Brain microvascular endothelial cell (primary cell): Measurements from ENCODE around the gene GTF2IRD1.
"Not testable (repeated sequence)": the region's sequence is repeated elsewhere in the genome, so short reads cannot be mapped to it uniquely, and the experiment has no call there.

ENCODE experiments used
- DNase-seq: peaks from one replicate; pipeline ENCODE4 v3.0.0-alpha.2; 2020
- H3K27ac ChIP-seq: fragments of 250-450 bp; sonication (Bioruptor Pico); 2 replicates; pipeline ENCODE4 v1.5.1; 2020; ENCODE audit warnings: mild to moderate bottlenecking, moderate library complexity
- H3K27me3 ChIP-seq: fragments of 250-450 bp; sonication (Bioruptor Pico); replicated peaks from 2 replicates; pipeline ENCODE4 v1.5.1; 2020; ENCODE audit warnings: mild to moderate bottlenecking
- H3K36me3 ChIP-seq: fragments of 250-450 bp; sonication (Bioruptor Pico); replicated peaks from 2 replicates; pipeline ENCODE4 v1.5.1; 2020; ENCODE audit warnings: mild to moderate bottlenecking
- H3K4me3 ChIP-seq: 2 replicates; pipeline ENCODE4 v1.5.1; 2011; ENCODE audit warnings: low read depth, mild to moderate bottlenecking, control low read depth, low read length, moderate library complexity
- in situ Hi-C: cut with HindIII; loops from 2 replicates; pipeline ENCODE4 v1.10.0; 2017; ENCODE audit warnings: low sequenced_read_pairs, low pct_ligation_motif_present
- TF ChIP-seq, protein P1 (sequence below): IDR thresholded peaks from 2 replicates; pipeline ENCODE4 v1.5.1; 2011; ENCODE audit warnings: low read depth, mild to moderate bottlenecking, moderate library complexity, low read length, control low read depth, inconsistent platforms; ENCODE audit errors: missing control alignments

Gene GTF2IRD1

DNA sequence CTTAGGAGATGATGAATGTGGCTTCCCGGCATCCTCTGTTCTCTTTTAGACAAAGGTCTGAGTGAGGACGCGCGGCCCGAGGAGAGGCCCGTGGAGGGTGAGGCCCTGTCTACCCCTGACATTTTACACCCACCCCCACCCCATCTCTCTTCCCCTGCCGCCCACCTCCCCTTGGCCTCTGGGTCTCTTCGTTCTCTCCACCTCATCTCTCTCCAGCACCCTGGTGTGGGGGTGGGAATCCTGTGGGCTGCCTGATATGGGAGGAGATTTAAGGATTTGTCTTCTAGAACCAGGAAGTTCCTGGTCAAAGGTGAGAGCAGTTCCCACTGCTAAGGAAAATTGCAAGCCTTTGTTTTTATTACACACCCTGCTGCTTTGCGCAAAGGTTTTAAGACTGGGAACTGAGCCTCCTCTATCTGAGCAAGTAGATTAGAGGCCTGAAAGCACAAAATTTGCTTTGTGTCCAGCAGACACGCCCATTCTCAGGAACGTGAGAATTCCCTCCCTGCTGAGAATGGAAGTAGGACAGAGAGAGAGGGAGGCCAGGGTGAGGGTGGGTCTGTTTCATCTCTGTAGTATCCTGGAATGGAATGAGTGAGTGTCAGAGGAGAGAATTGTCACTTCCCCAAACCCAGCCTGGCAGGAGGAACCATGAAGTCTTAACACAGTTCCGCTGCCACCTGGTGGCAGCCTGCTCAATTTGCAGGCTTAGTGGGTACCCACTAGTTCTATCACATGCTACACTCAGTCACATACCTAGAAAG, 91.2 kb downstream of the GTF2IRD1 start:
- peak; percentile 52 for DNase-seq
- Histone ChIP-seq H3K4me3 (no peak overlapping the region), H3K36me3 (peaks cover 7% of the 10 kb centered on the region), H3K27ac (no peak overlapping the region), H3K27me3 (no peaks in the 10 kb centered on the region)
- TF ChIP-seq, protein P1, sequence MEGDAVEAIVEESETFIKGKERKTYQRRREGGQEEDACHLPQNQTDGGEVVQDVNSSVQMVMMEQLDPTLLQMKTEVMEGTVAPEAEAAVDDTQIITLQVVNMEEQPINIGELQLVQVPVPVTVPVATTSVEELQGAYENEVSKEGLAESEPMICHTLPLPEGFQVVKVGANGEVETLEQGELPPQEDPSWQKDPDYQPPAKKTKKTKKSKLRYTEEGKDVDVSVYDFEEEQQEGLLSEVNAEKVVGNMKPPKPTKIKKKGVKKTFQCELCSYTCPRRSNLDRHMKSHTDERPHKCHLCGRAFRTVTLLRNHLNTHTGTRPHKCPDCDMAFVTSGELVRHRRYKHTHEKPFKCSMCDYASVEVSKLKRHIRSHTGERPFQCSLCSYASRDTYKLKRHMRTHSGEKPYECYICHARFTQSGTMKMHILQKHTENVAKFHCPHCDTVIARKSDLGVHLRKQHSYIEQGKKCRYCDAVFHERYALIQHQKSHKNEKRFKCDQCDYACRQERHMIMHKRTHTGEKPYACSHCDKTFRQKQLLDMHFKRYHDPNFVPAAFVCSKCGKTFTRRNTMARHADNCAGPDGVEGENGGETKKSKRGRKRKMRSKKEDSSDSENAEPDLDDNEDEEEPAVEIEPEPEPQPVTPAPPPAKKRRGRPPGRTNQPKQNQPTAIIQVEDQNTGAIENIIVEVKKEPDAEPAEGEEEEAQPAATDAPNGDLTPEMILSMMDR, result peak; percentile 75
- in situ Hi-C loops, result no loop called here

DNA sequence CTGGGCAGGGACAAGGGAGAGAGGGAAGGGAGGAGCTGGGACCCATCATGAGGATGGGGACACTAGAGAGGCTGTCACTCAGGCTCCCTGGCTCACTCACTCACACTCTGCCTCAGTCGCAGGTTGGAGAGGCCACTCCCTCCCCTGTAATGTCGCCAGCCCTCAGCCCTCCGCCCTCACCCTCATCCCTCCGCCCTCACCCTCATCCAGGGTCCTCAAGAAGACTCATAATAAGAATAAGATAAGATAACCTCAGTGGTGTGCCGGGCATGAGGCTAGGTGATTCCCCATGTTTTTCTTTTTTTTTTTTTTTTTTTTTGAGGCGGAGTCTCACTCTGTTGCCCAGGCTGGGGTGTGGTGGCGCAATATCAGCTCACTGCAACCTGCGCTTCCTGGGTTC, 92.2 kb downstream of the GTF2IRD1 start:
- Histone ChIP-seq H3K36me3 (peaks cover 7% of the 10 kb centered on the region), H3K4me3 (no peak overlapping the region), H3K27ac (no peak overlapping the region), H3K27me3 (no peaks in the 10 kb centered on the region)
- in situ Hi-C loops, result no loop called here
- DNase-seq, result no peak
- TF ChIP-seq, protein P1, result no peak

DNA sequence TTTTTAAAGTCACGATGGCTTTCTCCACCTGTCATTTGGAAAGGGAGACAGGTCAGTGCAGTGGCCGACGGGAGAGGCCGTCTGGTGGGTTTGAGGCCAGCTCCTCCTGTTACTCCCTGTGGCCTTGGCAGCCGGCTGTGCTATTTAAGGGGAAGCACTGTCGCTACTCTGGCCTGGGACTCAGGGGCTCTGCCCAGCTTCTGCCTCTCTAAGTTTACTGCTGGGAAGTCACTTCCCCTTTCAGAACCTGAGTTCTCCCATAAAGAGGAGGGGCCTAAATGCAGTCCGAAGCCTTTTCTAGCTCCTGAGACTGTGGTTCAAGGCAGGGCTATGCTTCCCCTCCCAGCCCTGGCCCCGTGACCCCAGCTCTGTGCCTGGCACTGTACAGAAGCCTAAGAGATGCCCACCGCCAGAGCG, 99.9 kb downstream of the GTF2IRD1 start:
- not testable (repeated sequence) for H3K27me3 ChIP-seq

DNA sequence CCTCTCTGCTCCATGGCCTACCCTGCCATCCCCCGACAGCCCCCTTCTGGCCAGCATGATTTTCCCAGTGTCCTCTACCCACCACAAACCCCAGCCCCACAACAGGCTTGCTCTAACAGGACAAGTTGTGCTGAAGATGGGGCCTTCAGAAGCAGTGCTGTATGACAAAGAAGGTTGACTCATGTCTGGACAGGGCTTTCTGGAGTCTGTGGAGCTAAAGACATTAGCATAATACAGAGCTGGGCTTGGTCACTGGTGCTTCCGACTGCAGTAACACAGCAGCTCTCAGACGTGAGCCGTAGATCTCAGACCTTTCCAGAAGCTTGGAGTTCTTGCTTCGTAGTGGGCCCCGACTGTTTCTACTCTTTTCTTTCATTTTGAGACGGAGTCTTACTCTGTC, 100.5 kb downstream of the GTF2IRD1 start:
- peaks cover 2% of the 10 kb centered on the region for H3K36me3 ChIP-seq
- TF ChIP-seq, protein P1, result no peak
- no peak overlapping the region for H3K27ac ChIP-seq
- DNase-seq, result no peak
- no peaks in the 10 kb centered on the region for H3K27me3 ChIP-seq
- in situ Hi-C loops, result loop anchor here (25.0 kb wide), 1 partner anchor 142 kb away; no protein-coding TSS in a partner anchor
- no peak overlapping the region for H3K4me3 ChIP-seq

More for the DNA sequence above, 99.9 kb downstream of the GTF2IRD1 start:
- H3K36me3 ChIP-seq, DNase-seq, H3K4me3 ChIP-seq, H3K27ac ChIP-seq: not testable (repeated sequence)
- in situ Hi-C loops, result loop anchor here (25.0 kb wide), 1 partner anchor 141 kb away; no protein-coding TSS in a partner anchor

DNA sequence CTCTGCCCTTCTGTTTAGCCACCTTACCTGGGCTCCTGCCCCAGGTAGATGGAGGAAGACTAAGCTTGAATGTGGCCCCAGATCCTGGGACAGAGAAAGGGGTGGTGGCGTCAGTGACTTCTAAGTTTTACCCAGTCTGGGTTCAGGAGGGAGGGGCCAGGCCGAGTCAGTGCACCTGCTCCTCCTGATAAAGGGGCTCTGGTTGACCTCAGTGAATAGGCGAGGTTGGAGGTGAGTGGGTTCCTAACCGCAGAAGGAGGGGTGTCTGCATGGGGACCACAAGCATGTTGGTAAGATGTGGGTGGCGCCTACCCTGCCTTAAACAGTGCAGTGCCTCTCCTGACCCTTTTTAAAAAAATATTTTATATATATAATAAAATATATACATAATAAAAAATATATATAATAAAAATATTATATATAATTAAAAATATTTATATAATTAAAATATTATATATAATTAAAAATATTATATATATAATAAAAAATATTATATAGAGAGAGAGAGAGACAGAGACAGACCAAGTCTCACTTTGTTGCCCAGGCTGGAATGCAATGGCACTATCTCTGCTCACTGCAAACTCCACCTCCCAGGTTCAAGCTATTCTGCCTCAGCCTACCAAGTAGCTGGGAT, 106.5 kb downstream of the GTF2IRD1 start:
- H3K36me3 ChIP-seq, result peaks cover 10% of the 10 kb centered on the region
- in situ Hi-C loops, result loop anchor here (25.0 kb wide), 1 partner anchor 148 kb away; no protein-coding TSS in a partner anchor
- TF ChIP-seq, protein P1, result no peak

DNA sequence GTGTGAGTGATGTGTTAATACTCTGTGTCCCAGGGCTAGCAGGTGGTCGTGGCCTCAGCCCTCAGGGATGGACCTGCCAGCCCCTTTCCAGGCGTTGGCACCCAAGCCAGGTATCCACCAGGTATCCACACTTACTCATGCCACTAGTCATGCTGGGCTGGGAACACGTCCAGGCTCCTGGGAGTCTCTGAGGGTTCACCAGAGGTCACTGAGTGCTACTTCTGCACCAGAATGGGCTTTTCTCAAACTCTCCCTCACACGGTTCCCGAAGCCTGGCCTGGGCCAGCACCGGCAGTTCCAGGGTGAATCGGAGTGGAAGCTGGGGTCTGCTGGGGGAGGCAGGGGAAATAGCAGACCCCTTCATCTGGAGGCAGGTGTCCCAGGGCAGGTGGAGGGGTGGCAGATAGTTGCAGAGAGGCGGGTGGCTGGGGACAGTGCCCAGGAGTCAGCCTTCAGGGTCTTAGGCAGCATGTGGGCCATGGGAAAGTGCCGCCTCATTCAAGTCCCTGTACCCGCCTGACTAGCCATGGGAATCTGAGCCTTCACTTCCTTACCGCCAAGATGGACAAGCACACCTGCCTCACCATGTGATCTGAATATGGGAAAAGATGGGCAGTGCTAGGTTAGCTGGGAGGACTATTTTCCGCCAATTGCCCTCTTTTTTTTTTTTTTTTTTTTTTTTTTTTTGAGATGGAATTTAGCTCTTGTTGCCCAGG, 108.3 kb downstream of the GTF2IRD1 start:
- DNase-seq, result no peak
- in situ Hi-C loops, result loop anchor here (25.0 kb wide), 1 partner anchor 150 kb away; no protein-coding TSS in a partner anchor
- no peak overlapping the region for H3K27ac ChIP-seq
- no peak overlapping the region for H3K4me3 ChIP-seq
- TF ChIP-seq, protein P1, result no peak
- H3K36me3 ChIP-seq, result peaks cover 10% of the 10 kb centered on the region
- H3K27me3 ChIP-seq, result no peaks in the 10 kb centered on the region

More for the DNA sequence above, 106.5 kb downstream of the GTF2IRD1 start:
- DNase-seq, result no peak
- Histone ChIP-seq H3K27ac (no peak overlapping the region), H3K4me3 (no peak overlapping the region), H3K27me3 (no peaks in the 10 kb centered on the region)

DNA sequence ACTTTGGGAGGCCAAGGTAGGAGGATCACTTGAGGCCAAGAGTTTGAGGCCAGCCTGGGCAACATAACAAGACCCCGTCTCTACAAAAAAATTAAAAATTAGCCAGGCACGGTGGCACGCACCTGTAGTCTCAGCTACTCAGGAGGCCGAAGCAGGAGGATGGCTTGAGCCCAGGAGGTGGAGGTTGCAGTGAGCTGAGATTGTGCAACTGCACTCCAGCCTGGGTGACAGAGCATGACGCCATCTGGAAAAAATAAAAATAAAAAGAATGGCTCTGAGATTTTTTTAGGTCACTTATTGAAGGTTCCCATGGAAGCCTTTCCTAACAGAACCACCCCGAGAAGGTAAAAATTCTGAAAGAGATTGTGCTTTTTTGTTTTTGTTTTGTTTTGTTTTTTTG, 109.9 kb downstream of the GTF2IRD1 start:
- in situ Hi-C loops, result loop anchor here (25.0 kb wide), 1 partner anchor 151 kb away; no protein-coding TSS in a partner anchor
- H3K27ac ChIP-seq, H3K4me3 ChIP-seq, DNase-seq, H3K36me3 ChIP-seq, H3K27me3 ChIP-seq: not testable (repeated sequence)
